Activated naive CD4-positive, alpha-beta T cell treated with anti-CD3 and anti-CD28 coated beads, Interleukin-2, amount 50 U/mL, for 24 hours (primary cell): Measurements from ENCODE around the gene CPOX.
A peak's percentile ranks its signal among the peaks of the same experiment; 100 is the strongest.

Experiments used
- H3K27ac Mint-ChIP-seq: one replicate; pipeline ENCODE4 v1.8.0; 2021; ENCODE audit warnings: mild to moderate bottlenecking, mixed read lengths
- H3K27me3 Mint-ChIP-seq: one replicate; pipeline ENCODE4 v1.8.0; 2021; ENCODE audit warnings: mixed read lengths
- H3K36me3 Mint-ChIP-seq: one replicate; pipeline ENCODE4 v1.8.0; 2021; ENCODE audit warnings: mixed read lengths
- H3K4me1 Mint-ChIP-seq: one replicate; pipeline ENCODE4 v1.8.0; 2021; ENCODE audit warnings: mixed read lengths
- H3K4me3 Mint-ChIP-seq: one replicate; pipeline ENCODE4 v1.8.0; 2021; ENCODE audit warnings: mild to moderate bottlenecking, mixed read lengths
- H3K9me3 Mint-ChIP-seq: one replicate; pipeline ENCODE4 v1.8.0; 2021; ENCODE audit warnings: mixed read lengths

CPOX gene

DNA sequence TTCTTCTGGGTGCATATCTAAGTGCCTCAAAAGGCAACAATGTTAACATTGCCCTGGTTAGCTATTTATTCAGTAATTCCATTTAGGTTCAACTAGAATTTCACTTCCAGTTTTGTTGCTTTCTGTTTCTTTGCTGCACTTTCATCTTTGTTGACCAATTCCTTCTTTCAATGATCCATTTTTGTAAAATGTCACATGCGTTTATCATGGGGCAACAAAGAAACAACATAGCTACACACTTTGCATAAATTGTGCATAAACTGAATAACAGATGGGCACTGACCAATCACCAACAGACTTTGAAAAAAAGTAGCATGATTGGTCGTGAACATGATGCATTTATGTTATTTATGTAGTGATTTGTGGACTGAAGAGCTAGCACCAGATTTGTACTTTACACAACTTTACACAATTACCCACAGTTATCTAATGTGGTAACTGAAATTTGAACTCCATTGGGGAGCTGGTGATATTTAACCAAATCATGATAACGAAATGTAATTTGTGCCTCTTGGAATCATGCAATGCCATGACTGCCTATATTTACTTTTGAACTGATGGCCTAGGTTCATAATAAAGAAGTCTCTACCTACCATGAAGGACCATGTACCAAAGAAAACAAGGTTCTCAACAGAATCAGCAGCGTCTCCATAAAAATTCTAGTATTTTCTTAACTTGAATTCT is 7.1 kb upstream of the CPOX start:
- Mint-ChIP-seq H3K36me3 (no peaks in the 10 kb centered on the region), H3K27ac (no peak overlapping the region), H3K4me1 (no peaks in the 10 kb centered on the region), H3K4me3 (no peak overlapping the region), H3K9me3 (no peaks in the 10 kb centered on the region), H3K27me3 (peaks cover 13% of the 10 kb centered on the region)

DNA sequence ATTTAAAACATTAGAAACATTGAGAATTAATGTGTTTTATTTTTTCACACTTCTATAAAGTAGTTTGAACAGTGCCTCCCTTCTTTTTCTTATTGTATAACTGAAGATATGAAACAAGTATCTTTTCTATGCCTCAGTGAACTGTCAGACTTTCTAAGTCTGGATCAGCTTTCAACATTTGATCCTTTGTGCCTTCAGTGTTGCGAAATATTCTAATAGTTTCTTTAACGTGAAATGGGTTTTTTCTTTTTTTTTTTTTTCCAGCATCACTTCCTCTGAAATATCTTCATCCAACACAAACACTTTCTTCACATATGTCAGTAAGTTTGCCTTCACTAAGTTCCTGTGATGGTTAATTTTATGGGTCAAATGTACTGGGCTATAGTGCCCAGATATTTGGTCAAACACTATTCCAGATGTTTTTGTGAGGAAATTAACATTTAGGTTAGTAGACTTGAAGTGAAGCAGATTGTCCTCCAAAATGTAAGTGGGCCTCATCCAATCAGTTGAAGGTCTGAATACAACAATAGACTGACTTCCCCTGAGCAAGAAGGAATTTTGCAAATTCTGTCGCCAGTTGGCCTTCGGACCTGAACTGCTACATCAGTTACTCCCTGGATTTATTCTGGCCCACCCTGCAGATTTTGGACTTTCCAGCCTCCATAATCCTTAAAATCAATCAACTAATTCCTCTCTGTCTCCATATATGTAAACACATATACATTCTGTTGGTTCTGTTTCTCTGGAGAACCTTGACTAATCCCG is 6.4 kb upstream of the CPOX start:
- H3K4me1 Mint-ChIP-seq: no peaks in the 10 kb centered on the region
- H3K4me3 Mint-ChIP-seq: no peak overlapping the region
- no peaks in the 10 kb centered on the region for H3K36me3 Mint-ChIP-seq
- no peaks in the 10 kb centered on the region for H3K9me3 Mint-ChIP-seq
- no peak overlapping the region for H3K27ac Mint-ChIP-seq
- peaks cover 11% of the 10 kb centered on the region for H3K27me3 Mint-ChIP-seq

DNA sequence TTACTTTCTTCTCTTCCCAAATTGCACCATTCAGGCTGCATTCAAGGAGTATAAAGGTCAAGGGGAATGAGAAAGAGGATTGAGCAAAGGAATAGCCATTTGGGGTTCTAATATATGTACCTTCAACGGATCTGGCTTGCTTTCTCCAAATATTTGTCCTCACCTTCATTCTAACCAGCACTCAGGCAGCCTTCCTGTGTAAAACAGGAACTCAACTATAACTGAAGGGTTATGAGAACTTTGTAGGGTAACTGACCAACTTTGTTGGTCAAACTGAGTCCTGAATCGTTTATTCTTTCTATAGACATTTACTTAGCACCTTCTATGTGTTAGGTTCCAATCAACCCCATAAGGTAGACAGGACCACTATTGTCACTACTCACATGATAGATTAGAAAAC is 5.1 kb upstream of the CPOX start:
- Mint-ChIP-seq H3K36me3 (no peaks in the 10 kb centered on the region), H3K27ac (no peak overlapping the region), H3K4me3 (no peak overlapping the region), H3K9me3 (no peaks in the 10 kb centered on the region), H3K4me1 (peaks cover 6% of the 10 kb centered on the region), H3K27me3 (peaks cover 5% of the 10 kb centered on the region)

DNA sequence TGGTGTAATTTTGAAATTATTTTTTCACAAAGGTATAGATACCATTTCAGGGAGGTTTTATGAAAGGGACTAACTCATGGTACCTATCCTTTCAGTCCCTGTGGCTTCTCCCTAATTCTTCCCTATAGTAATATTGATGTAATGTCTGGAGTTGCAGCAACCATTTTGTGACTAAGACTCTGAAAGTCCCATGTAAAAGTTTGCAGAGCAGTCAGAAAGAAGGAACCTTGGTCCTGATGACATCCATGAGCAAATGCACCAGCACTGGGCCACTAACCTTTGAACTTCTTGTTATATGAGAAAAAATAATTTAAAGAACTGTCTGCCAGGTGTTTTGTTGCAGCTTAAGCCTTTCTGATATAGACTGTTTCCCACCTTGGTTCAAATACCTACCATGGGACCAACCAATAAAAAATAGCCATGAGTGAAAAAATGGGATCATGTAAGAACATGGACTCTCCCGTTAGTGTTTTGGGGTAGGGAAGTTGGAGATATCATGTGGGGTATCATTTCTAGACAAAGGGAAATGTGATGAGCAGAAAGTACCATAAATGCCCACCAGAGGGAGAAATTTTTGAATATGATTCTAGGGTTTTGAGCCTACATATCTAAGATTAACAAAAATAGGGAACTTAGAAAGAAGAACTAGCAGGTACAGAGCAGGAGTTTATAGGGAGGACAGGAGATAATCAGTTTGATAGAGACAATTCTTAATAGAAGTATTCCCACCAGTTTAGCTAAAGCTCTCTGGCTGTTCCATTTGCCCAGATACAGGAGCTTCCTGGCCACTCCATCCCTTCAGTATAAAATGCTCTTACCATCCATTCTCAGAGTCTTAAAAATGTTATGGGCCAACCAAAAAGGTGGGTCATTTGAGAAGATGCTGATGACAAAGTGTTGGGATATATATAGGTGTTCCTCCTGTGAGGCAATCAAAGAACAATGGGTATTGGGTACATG is 3.4 kb upstream of the CPOX start:
- no peak overlapping the region for H3K4me3 Mint-ChIP-seq
- H3K27ac Mint-ChIP-seq: no peak overlapping the region
- H3K36me3 Mint-ChIP-seq: no peaks in the 10 kb centered on the region

DNA sequence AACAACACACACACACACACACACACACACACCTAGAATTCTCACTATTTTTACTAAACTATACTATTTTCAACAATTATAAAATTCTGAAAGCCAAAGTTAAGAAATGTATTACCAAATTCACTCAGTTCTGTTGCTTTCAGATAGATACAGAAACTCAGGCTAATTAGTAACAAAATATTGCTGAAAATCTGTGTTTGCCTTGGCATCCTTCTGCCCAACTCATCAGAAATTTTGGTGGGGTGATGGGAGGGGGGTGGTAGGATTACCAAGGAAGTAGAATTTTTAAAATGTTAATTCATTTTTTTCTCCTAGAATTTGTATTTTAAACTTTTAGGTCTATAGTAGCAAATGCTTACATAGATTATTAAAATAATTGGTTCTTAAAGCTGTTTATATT is 2.7 kb upstream of the CPOX start:
- H3K27me3 Mint-ChIP-seq: no peaks in the 10 kb centered on the region
- peaks cover 25% of the 10 kb centered on the region for H3K4me1 Mint-ChIP-seq
- H3K4me3 Mint-ChIP-seq: no peak overlapping the region
- no peak overlapping the region for H3K27ac Mint-ChIP-seq
- H3K36me3 Mint-ChIP-seq: no peaks in the 10 kb centered on the region
- H3K9me3 Mint-ChIP-seq: no peaks in the 10 kb centered on the region

More for the DNA sequence above, 3.4 kb upstream of the CPOX start:
- Mint-ChIP-seq H3K9me3 (no peaks in the 10 kb centered on the region), H3K27me3 (no peaks in the 10 kb centered on the region), H3K4me1 (peaks cover 19% of the 10 kb centered on the region)

DNA sequence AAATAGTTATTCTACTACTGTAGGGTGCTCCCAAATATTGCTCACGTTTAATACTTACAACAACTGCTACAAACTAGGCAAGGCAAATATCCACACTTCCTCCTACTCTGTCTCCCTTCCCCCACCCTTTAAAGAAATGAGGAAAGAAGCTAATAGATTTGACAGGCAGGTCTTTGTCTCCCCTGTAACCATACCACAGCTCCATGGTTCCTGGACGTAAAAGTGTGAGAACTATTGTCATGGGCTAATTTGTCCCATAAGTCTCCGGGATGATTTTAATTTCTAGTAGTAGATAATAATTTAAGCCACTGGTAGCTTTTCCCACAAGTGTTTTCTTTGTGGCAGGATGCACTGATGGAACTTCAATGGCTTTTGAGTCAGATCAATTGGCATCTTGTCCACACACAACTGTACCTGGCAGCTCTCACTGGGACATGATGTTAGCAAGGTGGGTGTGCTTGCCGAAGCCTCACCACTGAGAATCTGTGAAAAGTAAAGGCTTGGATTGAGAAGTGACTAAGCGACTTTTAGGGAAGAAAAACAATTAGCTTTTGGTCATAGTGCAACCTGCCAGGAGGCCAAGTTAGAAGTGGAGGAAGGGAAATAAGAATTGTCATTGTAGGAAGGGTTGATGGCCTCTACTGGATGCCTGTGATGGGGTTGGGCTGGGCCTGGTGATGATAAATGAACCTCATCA is 1.4 kb upstream of the CPOX start:
- no peak overlapping the region for H3K27ac Mint-ChIP-seq
- no peaks in the 10 kb centered on the region for H3K9me3 Mint-ChIP-seq
- no peaks in the 10 kb centered on the region for H3K27me3 Mint-ChIP-seq
- peak overlapping the region; percentile 99 for H3K4me3 Mint-ChIP-seq
- peaks cover 1% of the 10 kb centered on the region for H3K36me3 Mint-ChIP-seq
- peaks cover 32% of the 10 kb centered on the region for H3K4me1 Mint-ChIP-seq

DNA sequence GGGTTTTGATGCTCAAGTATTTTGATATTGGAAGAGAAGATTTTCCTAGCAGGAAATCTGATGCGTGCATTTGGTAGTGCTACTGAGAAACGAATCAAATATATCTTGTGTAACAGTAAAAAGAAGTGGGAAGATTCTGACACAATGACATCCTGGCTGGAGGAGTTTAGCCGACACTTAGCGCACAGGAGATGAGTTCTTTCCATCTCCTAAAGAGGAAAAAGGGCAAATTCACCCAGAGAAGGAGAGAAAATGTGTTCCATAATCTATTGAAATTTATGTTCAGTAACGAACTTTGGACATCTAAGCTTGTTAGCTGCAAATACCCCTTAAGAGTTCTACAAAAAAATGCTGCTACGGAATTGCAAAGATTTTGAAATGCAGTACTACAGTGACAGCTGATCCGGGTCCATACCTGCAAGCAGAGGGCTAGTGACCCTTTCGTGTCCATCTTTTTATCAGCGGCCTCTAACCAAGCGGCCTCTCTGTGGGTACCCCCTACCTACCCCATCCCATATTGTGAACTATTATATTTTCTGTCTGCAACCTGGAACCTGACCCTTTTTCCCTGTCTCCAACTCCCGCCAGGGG is 971 bp downstream of the CPOX start:
- Mint-ChIP-seq H3K36me3 (peaks cover 4% of the 10 kb centered on the region), H3K27ac (peak overlapping the region; percentile 20), H3K4me1 (peaks cover 41% of the 10 kb centered on the region), H3K27me3 (no peaks in the 10 kb centered on the region), H3K4me3 (peak overlapping the region; percentile 95), H3K9me3 (no peaks in the 10 kb centered on the region)

DNA sequence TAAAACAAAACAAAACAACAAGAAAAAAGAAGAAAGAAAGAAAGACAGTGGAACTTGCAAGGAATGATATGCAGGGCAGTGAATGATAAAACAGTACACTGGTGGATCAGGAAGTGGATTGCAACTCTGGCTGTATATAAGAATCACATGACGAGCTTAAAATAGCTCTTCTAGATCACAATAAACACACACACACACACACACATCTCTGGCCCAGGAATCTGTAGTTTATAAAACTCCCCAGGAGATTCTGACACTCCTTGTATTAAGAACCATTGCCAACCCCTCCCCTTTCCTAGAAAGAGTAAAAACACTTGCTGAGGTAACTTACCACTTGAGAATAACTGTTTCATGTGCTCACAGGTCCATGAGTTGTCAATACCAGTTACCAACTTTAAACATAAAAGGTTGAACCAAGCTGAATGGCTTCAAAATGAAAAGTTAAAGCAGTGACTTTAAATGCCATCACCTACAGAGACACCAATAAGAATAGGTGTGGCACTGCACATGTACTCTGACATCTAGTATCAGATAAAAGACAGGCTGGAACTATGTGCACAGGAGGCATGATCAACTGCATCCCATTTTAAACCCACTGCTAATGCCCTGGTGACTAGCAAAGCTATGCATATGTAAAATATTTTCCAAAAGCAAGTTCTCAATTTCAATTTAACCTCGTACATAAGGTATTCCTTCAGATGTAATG is 3.9 kb downstream of the CPOX start:
- H3K27ac Mint-ChIP-seq: peak overlapping the region; percentile 3
- no peak overlapping the region for H3K4me3 Mint-ChIP-seq
- H3K9me3 Mint-ChIP-seq: no peaks in the 10 kb centered on the region
- H3K27me3 Mint-ChIP-seq: no peaks in the 10 kb centered on the region
- peaks cover 45% of the 10 kb centered on the region for H3K4me1 Mint-ChIP-seq
- H3K36me3 Mint-ChIP-seq: peaks cover 13% of the 10 kb centered on the region

DNA sequence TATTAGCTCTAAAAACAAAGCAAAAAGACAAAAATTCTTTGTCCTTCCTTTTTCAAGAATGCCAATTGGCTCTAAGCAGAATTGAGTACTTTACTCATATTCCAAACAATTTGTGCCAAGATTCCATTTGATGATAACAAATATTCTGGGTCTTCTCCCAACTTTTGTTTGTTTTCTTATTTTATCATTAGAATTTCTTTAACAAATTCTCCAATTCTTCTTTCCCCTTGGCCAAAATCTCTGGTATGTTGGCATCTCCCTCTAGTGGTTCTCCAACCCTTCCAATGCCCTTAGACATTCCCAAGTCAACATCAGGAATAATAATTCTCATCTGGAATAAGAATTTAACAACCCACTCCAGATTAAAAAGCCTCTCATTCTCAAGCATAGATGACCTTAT is 5.3 kb downstream of the CPOX start:
- no peak overlapping the region for H3K27ac Mint-ChIP-seq
- no peak overlapping the region for H3K4me3 Mint-ChIP-seq
- peaks cover 20% of the 10 kb centered on the region for H3K36me3 Mint-ChIP-seq
- no peaks in the 10 kb centered on the region for H3K27me3 Mint-ChIP-seq
- H3K9me3 Mint-ChIP-seq: no peaks in the 10 kb centered on the region
- peaks cover 38% of the 10 kb centered on the region for H3K4me1 Mint-ChIP-seq

DNA sequence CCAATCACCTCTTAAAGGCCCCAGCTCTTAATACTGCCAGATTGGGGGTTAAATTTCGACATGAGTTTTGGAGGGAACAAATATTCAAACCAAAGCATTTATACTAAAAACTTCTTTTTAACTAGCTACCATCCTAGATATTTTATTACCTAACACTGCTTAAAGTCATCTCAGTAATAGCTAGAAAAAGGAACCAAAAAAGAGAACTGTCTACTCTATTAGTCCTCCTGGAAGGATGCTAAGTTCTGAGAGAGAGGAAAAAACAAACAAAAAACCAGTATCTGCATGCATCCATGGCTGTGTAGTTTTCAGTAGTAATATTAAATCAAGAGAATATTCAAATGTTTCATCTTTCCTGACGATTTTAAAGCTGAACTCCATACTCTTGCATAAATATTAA is 5.8 kb downstream of the CPOX start:
- Mint-ChIP-seq H3K4me1 (peaks cover 38% of the 10 kb centered on the region), H3K27ac (no peak overlapping the region), H3K27me3 (no peaks in the 10 kb centered on the region), H3K36me3 (peaks cover 23% of the 10 kb centered on the region), H3K9me3 (no peaks in the 10 kb centered on the region), H3K4me3 (no peak overlapping the region)

DNA sequence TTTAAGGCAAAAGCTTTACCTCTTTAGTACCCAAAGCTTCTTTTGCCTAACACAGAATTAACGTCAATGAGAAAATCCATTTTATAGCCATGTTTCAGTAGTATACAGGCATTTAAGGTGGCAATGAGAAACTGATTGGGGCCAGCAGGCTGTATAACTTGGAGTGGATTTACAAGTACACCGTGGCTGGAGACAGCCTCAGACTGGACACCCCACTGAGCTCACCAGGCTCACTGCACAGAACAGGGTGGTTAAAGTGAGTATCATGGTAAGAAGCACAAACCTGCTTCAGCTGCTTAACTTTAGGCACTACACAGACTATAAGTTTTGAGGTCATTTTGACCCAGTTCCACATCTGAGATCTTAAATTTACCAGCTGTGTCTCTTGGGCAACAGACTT is 8.9 kb downstream of the CPOX start:
- Mint-ChIP-seq H3K4me1 (peaks cover 14% of the 10 kb centered on the region), H3K4me3 (no peak overlapping the region), H3K27ac (no peak overlapping the region), H3K36me3 (peaks cover 27% of the 10 kb centered on the region), H3K9me3 (no peaks in the 10 kb centered on the region), H3K27me3 (no peaks in the 10 kb centered on the region)

DNA sequence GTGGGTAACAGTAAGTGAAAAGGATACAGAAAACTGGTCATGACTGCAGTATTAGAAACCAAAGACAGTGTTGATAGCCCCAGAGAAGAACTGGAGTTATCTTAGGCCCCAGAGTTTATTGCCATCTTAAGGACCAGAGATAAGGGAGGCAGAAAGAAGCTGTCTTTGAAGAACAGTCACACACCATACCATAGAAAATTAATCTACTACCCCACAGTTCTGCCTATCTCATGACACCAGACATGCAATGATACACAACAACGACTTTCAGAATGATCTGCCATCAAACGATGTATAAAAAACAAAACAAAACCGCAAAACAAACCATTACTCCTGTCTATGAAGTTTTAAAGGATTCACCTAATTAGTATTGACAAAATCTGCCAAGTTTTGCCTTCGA is 9.6 kb downstream of the CPOX start:
- peaks cover 15% of the 10 kb centered on the region for H3K4me1 Mint-ChIP-seq
- H3K27ac Mint-ChIP-seq: peak overlapping the region; percentile 18
- no peaks in the 10 kb centered on the region for H3K27me3 Mint-ChIP-seq
- no peaks in the 10 kb centered on the region for H3K9me3 Mint-ChIP-seq
- peaks cover 24% of the 10 kb centered on the region for H3K36me3 Mint-ChIP-seq
- H3K4me3 Mint-ChIP-seq: no peak overlapping the region

DNA sequence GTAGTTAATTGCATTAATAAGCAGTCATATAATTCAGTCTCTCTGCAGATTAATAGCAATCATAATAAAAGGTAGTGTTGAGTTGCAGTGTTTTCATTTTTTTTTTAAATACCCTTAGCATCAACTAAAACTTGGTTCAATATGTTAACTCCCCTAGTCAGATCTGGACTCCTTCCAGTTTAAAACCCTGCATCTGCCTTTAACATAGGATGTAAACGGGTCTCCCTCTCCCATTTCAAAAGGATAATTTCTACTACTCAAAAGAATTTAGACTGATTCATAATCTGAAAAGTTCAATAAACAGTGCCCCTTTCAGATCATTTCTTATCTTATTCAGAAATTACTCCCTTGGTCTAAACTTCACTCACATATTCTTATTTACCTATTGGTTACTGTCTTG is 11.4 kb downstream of the CPOX start:
- Mint-ChIP-seq H3K4me1 (peaks cover 17% of the 10 kb centered on the region), H3K36me3 (peaks cover 32% of the 10 kb centered on the region), H3K4me3 (no peak overlapping the region), H3K27ac (no peak overlapping the region), H3K9me3 (no peaks in the 10 kb centered on the region), H3K27me3 (no peaks in the 10 kb centered on the region)

DNA sequence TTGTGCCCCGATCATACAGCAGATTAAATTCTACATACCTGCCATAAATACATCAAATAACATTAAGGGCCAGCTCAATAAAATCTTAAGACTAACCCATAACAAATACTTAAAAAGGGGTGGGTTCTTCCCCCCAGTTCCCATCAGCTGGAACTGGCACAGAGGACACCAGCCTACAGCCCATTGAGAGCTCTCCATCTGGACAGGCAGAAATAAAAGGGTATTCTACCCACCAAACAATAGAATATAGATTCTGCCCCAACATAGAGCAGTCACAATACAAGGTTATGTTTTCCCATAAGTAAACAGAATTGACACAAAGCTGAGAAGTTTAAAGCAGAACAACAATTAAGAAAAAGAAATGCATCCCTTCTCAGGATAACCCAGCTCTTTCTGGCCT is 11.9 kb downstream of the CPOX start:
- Mint-ChIP-seq H3K27ac (peak overlapping the region; percentile 60), H3K9me3 (no peaks in the 10 kb centered on the region), H3K4me1 (peaks cover 21% of the 10 kb centered on the region), H3K4me3 (no peak overlapping the region), H3K36me3 (peaks cover 35% of the 10 kb centered on the region), H3K27me3 (no peaks in the 10 kb centered on the region)
